Measurements from ENCODE around the gene CCDC124.

DNA sequence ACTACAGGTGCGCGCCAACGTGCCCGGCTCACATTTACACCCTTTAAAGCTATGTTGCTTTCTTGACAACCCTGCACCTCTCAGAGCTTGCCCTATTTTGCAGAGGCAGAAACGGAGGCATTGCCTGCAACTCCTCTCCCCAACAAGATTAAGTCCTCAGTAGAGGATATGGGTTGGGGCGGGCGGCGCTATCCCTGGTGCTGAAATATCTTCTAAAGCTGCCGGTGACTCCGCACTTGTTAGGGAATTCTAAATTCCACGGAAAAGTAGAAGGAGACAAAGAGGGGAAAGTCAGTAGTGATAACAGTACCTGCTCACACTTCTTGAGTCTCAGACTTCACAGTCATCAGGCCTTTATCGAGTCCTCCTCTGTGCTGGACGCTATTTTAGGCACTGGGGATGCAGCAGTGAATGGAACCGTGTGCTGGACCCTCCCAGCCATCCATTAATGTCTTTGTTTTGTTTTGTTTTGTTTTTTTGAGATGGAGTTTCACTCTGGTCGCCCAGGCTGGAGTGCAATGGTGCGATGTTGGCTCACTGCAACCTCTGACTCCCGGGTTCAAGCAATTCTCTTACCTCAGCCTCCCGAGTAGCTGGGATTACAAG, 43.1 kb upstream of the CCDC124 start:
- TF ChIP-seq, protein P1, sequence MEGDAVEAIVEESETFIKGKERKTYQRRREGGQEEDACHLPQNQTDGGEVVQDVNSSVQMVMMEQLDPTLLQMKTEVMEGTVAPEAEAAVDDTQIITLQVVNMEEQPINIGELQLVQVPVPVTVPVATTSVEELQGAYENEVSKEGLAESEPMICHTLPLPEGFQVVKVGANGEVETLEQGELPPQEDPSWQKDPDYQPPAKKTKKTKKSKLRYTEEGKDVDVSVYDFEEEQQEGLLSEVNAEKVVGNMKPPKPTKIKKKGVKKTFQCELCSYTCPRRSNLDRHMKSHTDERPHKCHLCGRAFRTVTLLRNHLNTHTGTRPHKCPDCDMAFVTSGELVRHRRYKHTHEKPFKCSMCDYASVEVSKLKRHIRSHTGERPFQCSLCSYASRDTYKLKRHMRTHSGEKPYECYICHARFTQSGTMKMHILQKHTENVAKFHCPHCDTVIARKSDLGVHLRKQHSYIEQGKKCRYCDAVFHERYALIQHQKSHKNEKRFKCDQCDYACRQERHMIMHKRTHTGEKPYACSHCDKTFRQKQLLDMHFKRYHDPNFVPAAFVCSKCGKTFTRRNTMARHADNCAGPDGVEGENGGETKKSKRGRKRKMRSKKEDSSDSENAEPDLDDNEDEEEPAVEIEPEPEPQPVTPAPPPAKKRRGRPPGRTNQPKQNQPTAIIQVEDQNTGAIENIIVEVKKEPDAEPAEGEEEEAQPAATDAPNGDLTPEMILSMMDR (IDR thresholded peaks at IDR 0.05) = no peak
- TF ChIP-seq POLR2AphosphoS5 (IDR thresholded peaks at IDR 0.05) (no peak), EP300 (IDR thresholded peaks at IDR 0.05) (no peak)
